Jurkat, Clone E6-1 (cell line): ENCODE measurements around the gene TCAIM.

ENCODE experiments used
- DNase-seq: peaks from one replicate; pipeline ENCODE4 v3.0.0-alpha.2; 2011; ENCODE audit warnings: low read depth, low spot score
- H3K4me3 ChIP-seq: 2 replicates; pipeline ENCODE4 v1.5.1; 2011; ENCODE audit warnings: mild to moderate bottlenecking, low read length, control low read depth, moderate library complexity

Gene TCAIM

DNA sequence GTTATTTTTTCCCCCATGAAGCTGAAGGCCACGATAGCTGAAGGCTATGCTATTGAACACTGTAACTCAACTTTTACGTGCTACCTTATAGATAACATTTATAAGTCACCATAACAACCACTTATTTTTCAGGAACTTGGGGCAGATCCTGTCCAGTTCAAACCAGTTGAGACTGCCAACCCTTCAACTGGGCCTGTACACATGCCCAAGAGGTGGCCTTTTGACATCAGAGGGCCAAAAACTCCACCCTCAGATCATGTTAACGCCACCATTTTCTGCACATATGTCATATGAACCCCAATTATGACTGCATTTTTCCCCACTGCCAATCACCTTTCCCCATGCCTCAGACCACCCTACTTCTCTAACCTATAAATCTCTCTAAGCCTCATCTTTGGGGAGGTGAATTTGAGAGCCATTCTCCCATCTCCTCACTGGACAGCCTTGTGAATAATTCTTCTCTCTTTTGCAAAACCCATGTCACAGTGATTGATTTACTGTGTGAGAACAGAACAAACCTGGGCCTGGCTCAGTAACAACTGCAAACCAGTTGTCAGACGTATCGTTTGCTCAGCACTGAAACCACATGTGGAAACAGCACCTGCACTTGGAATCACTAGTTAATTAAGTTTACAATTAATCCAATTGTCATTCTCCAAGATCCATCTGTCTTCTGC is 96.4 kb downstream of the TCAIM start:
- no peak overlapping the region for H3K4me3 ChIP-seq
- peak; percentile 31 for DNase-seq

DNA sequence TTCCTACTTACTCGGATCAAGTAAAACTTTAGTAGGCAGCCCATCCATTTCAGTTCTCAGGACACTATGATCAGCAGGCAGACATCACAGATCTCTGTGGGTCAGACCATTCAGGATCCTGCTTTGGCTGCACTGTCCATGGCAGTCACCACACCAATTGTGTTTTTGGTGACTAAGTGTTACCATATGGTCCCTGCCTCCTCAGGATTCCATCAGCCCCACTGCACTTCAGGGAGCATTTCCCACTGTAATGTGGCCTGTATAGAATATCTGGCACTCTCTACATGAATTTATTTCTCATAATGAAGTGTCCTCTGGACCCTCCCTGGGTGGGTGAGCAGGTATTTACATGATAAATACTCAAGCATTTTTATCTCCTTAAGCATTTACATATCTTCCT is 97.6 kb downstream of the TCAIM start:
- DNase-seq: no peak
- no peak overlapping the region for H3K4me3 ChIP-seq

DNA sequence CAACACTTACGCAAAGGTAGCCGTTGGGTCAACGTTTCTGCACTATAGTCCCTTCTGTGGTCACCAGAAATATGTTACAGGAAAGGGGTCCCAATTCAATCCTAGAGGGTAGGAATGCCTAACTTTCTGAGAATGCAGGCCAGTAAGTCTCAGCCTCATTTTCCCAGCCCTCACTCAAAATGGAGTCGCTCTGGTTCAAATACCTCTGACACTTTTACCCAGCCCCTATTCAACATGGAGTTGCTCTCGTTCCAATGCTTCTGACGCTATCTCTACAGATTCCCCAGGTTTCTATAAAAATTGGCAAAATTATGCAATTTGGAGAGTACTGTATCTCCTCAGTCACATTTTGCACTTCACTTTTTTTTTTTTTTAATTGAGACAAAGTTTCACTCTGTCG is 99.2 kb downstream of the TCAIM start:
- no peak overlapping the region for H3K4me3 ChIP-seq

DNA sequence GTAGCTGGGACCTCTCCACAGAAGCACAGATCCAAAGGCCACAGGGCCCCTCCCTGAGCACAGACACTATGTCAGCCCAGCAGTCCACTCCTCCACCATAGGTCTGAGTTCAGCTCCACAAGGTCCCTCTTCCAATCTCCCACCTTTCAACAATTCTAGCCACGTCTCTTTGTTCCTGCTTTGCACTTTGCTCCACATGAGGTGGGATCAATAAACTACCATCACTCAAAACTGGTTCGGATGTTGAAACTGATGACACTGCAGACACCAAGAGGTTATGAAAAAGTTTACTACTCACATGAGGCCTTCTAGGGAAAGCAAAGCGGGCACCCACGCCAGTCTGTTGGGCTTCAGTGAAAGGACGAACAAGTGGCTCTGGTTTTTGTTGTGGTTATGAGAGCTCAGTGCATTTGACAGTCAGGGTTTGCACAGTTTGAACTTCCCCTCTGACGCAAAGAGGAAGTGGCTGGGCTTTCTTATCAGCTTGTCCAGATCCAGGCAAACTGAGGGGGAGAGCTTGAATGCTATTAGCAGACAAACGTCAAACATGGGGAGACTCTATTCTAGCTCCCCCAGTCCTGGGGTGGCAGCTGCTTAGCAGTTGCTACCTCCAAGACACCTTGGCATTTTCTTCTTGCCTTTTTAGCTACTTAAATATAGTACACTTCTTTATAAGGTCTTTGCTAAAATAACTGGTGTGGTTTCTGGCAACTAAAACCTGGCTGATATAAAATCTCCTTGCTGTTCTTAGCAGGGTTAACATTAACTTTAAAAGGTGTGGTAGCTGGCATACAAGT is 101.1 kb downstream of the TCAIM start:
- DNase-seq: peak; percentile 100
- H3K4me3 ChIP-seq: peak overlapping the region; percentile 54

More for the DNA sequence above, 99.2 kb downstream of the TCAIM start:
- no peak for DNase-seq

DNA sequence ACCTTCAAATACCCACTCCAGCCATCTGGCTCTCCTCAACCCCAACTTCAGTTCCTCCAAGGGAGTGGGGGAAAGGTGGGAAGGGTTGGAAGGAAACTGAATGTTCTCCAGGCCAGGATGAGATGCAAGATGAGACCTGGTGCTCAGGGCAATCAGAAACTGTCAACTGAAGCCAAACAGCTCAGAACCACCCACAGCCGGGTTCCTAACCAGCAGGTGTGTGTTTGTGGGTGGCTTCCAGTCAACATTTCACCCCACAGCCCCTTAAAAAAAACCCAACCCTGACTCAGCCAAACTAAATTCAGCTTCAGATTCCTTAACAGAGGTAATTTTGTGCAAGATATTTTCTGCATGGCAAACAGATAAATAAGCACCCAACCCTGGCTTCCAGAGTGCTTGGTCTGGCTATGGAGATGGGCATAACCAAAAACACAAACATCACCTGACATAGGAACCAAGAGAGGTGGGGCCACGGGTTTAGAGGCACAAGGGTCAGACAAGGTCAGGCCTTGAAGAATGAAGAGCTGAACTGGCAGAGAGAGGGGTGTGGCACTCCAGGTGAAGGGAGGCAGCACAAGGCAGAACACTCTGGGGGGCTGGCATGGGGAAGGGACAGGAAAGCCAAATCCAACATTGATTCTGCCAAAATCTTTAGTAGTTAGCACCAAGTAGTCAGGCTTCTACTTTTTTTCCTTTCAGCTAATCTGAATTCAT is 104.2 kb downstream of the TCAIM start:
- peak; percentile 84 for DNase-seq
- 0 out of 2 replicates have a peak overlapping the region, but pooled peaks have one; percentile 1 for H3K4me3 ChIP-seq

DNA sequence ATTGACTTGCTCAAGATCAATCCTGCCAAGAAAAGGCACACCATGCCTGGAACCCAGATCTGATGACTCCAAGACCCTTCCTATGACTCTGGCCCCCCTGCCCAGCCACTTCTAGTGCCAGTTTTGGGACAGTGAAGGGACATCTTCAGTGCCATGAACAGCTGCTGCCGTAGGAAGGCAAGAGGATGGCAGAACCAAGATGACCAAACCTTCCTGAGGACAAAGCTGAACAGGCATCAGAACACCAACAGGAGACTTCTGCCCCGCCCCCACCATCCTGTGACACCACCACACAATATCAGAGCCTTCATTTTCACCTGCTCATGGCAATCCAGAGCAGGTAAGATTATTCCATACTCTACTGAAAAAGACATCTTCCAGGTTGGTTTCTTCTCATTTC is 105.9 kb downstream of the TCAIM start:
- DNase-seq: no peak
- no peak overlapping the region for H3K4me3 ChIP-seq

DNA sequence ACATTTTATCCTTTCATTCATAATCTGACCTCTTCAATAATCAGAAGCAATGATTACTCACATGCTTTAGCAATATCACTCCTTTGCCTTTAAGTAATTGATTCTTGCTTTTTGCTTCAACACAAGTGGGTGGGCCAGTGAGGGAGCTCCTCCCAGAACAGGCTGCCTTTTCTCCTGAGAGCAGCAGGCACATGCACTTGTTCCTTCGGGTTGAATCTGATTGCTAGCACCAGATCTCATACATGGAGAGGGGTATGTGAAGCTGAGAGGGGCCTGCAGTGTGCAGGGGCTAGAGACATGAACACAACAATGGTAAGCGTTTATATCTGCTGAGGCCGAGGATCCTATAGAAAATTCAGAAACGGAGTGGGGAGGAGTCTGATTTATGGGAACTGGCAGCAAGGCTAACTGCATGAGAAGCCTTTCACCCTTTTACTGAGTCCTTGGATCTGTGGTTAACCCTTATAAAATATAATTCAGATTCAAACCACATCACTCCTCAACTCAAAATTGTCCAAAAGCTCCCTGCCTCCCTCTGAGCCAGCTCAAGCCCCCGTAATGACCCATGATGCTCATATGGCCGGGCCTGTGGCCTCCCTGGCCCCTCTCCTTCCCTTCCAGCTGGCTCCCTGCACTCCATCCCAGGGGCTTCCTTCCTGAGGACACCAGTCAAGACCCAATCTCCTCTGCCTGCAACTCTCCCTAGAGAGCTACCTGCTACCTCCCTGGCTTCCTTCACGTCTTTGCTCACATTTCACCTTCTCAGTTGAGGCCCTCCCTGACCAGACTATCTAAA is 106.5 kb downstream of the TCAIM start:
- no peak overlapping the region for H3K4me3 ChIP-seq
- no peak for DNase-seq

DNA sequence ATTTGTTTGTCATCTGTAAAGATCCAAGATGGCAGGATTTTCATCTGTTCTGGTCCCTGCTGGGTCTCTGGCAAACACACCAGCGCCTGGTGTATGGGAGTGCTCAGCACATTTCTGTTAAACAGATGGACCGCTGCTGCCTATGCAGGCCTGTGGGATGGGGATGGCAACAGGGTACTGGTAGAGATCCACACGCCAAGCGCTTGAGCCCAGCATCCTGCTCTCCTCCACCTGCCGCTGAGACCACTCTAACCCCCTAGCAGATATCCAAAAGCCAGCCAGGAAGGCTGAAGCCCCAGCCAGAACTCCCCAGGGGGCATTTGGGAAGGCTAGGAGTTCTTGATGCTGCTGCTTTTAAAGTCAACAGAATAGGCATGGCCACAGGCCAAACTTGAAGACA is 107.2 kb downstream of the TCAIM start:
- no peak for DNase-seq
- no peak overlapping the region for H3K4me3 ChIP-seq

DNA sequence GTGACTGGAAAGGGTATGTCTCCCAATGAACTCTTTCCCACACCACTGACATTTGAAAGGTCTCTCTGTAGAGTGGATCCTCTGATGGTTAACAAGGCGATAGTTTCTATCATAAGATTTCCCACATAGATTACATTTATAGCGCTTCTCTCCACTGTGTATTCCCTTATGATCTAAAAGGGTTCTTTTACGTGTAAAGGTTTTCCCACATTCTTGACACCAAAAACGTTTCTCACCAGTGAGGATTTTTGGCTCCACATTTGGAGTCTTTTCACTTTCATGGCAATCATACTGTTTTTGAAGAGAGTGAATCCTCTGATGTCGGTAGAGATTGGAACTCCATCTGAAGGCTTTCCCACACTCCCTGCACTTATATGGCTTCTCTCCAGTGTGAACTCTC is 108.4 kb downstream of the TCAIM start:
- DNase-seq: no peak
- no peak overlapping the region for H3K4me3 ChIP-seq

DNA sequence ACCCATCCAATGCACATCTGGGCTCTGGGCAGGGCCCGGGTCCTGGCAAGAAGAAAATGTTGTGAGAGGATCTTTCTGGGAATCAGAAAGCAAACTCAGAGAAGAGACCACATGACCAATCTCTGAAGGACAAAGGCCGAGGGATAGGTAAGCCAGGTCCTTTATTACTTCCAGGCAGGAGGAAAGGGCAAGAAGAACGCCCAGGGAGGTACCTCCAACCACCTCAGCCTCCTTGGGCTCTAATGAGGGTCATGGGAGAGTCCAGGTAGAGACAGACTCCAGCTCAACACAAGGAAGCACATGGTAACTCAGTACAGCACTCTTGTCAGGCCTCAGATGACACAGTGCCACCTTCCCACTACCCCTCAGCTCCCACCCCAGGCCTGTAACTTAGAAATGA is 112.9 kb downstream of the TCAIM start:
- no peak overlapping the region for H3K4me3 ChIP-seq
- DNase-seq: no peak

DNA sequence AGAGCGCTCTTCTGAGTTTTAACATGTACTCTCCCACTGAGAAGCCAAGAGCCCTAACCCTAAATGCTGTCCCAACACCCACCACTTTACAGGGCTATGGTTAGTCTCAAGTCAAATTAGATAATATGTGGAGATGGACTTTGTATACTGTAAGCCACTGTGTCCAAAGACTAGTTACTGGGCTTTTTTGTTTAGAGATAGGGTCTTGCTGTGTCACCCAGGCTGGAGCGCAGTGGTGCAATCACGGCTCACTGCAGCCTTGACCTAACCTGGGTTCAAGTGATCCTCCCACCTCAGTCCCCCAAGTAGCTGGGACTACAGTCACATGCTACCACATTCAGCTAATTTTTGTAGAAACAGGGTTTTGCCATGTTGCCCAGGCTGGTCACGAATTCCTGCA is 115.7 kb downstream of the TCAIM start:
- H3K4me3 ChIP-seq: no peak overlapping the region
- DNase-seq: no peak

DNA sequence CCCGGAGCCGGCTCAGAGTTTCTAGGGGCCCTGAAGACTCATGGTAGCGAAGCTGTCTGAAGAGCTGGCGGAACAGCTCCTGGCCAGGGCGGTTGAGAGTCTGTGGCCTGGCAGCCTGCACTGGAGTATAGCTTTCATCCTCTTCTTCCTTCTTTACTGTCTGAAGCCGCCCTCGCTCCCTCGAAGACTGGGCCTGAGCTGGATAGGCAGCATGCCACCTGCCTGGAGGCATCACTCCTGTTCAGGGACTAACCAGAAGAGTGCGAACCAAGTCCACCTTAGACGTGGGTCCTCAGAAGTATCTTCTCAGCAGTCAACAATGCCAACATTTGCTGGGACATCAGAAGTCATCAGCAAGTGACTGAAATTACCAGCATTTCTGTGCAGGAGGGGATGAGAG is 116.8 kb downstream of the TCAIM start:
- DNase-seq: no peak
- no peak overlapping the region for H3K4me3 ChIP-seq
